ENCODE results near the gene CMC2.

The CMC2 gene

GRCh38 chr16:80972611-80973010 lies 34.1 kb downstream of the CMC2 start:
- no peak for DNase-seq (ENCODE audit: low spot score)

GRCh38 chr16:80971819-80972218 lies 34.9 kb downstream of the CMC2 start:
- no peak for DNase-seq (ENCODE audit: low spot score)

GRCh38 chr16:80969114-80969484 lies 37.6 kb downstream of the CMC2 start:
- no peak for DNase-seq (ENCODE audit: low spot score)

GRCh38 chr16:80968386-80969113 lies 38.1 kb downstream of the CMC2 start:
- DNase-seq (ENCODE audit: low spot score) = no peak

GRCh38 chr16:80966617-80967016 lies 40.1 kb downstream of the CMC2 start:
- DNase-seq (ENCODE audit: low spot score) = no peak

GRCh38 chr16:80964351-80964750 lies 42.3 kb downstream of the CMC2 start:
- DNase-seq (ENCODE audit: low spot score) = no peak

GRCh38 chr16:80962879-80963278 lies 43.8 kb downstream of the CMC2 start:
- no peak for DNase-seq (ENCODE audit: low spot score)

- DNase-seq (ENCODE audit: low spot score) = no peak
These were observed 48.4 kb downstream of the CMC2 start for GRCh38 chr16:80958284-80958683.

- no peak for DNase-seq (ENCODE audit: low spot score)
These were observed 51.7 kb downstream of the CMC2 start for GRCh38 chr16:80954985-80955384.

GRCh38 chr16:80948886-80949493 lies 57.7 kb downstream of the CMC2 start:
- peak; percentile 4 for DNase-seq (ENCODE audit: low spot score)

GRCh38 chr16:80947708-80948625 lies 58.7 kb downstream of the CMC2 start:
- no peak for DNase-seq (ENCODE audit: low spot score)

GRCh38 chr16:80947239-80947638 lies 59.4 kb downstream of the CMC2 start:
- no peak for DNase-seq (ENCODE audit: low spot score)

GRCh38 chr16:80946481-80946880 lies 60.2 kb downstream of the CMC2 start:
- no peak for DNase-seq (ENCODE audit: low spot score)

- DNase-seq (ENCODE audit: low spot score) = no peak
These were observed 66.4 kb downstream of the CMC2 start for GRCh38 chr16:80940069-80940856.

GRCh38 chr16:80938879-80939260 lies 67.8 kb downstream of the CMC2 start:
- DNase-seq (ENCODE audit: low spot score) = no peak

- DNase-seq (ENCODE audit: low spot score) = no peak
These were observed 68.4 kb downstream of the CMC2 start for GRCh38 chr16:80938004-80938878.

GRCh38 chr16:80936410-80936809 lies 70.3 kb downstream of the CMC2 start:
- no peak for DNase-seq (ENCODE audit: low spot score)

- DNase-seq (ENCODE audit: low spot score) = no peak
These were observed 71.0 kb downstream of the CMC2 start for GRCh38 chr16:80935691-80936090.

- no peak for DNase-seq (ENCODE audit: low spot score)
These were observed 74.0 kb downstream of the CMC2 start for GRCh38 chr16:80932708-80933095.

GRCh38 chr16:80931801-80932707 lies 74.6 kb downstream of the CMC2 start:
- DNase-seq (ENCODE audit: low spot score) = no peak

Data from CD4-positive, alpha-beta T cell treated with Interleukin-6 at 100 ng/mL for 8 hours (primary cell).